Right cardiac atrium (tissue), 5 donors: Measurements from ENCODE around the gene NUP188. TPM values are rescaled to one million over a fixed set of nuclear protein-coding genes. Genes with fewer than 3 reads are reported as not detected.

ENCODE experiments used
- ATAC-seq, 2 donors: fragments of 200-7000 bp; cut with Tn5 transposase; one replicate each; pipeline versions ENCODE4 v1.8.0 to v1.9.1; 2020; ENCODE audit warnings: moderate library complexity in 2 of 2, mild to moderate bottlenecking in 1 of 2
- DNase-seq, 3 donors: peaks; one replicate each; pipeline ENCODE4 v3.0.0-alpha.2; 2020
- H3K27ac ChIP-seq: one replicate; pipeline ENCODE4 v1.5.1; 2013; ENCODE audit warnings: mild to moderate bottlenecking, low read length, control low read depth, moderate library complexity
- H3K27me3 ChIP-seq: one replicate; pipeline ENCODE4 v1.6.1; 2013; ENCODE audit not compliant: control insufficient read depth, insufficient read depth
- H3K4me1 ChIP-seq: one replicate; pipeline ENCODE4 v1.6.1; 2013; ENCODE audit warnings: low read length; ENCODE audit not compliant: control insufficient read depth, insufficient read depth
- H3K4me3 ChIP-seq: one replicate; pipeline ENCODE4 v1.5.1; 2013; ENCODE audit warnings: low read length, control low read depth
- H3K9me3 ChIP-seq: one replicate; pipeline ENCODE4 v1.6.1; 2013; ENCODE audit warnings: low read length; ENCODE audit not compliant: control insufficient read depth
- whole genome bisulfite sequencing: extraction: QIAGEN DNeasy Blood & Tissue Kit; methylation state at CpG from one replicate; pipeline ENCODE4 v1.1.7; 2013; 5-methylcytosine and 5-hydroxymethylcytosine counted together
- intact Hi-C, 4 donors: fragments of 100-400 bp; cut with DNase I; formaldehyde crosslinking; loops; one replicate each; pipeline versions ENCODE4 v1.11.0 to v1.14.0; 2022 to 2023
- polyA plus RNA-seq: library from polyadenylated mRNA; stranded (reverse); fragments of 200-250 nt; gene quantifications from one replicate; pipeline ENCODE4 v1.2.3, GENCODE V29; 2013
- total RNA-seq, 4 donors: library from RNA; stranded (reverse); fragmentation: NEBNext Ultra II Directional; extraction: Animal tissue kit (Norgen Biotek cat#: 25700); gene quantifications; one replicate each; pipeline ENCODE4 v1.2.1, GENCODE V29; 2021
- donor health status: healthy with polysubstance abuse.
- donor health status: DM: no; HTN: yes; CAD: no.
- donor health status: DM: no; HTN: no; CAD: no.
- donor health status: DM: no; HTN: yes; CAD: no; lungs with severe emphysema.
- donor health status: DM: yes; HTN: yes; CAD: no.

NUP188 gene
- total and polyA plus RNA-seq, 5 donors = 9.8 to 24.6 (median 17.2) TPM

- peak within 1 kb of the TSS; percentile 77 for H3K4me3 ChIP-seq
- H3K9me3 ChIP-seq = no peaks in the 10 kb centered on the region
- no peaks in the 10 kb centered on the region for H3K27me3 ChIP-seq
- peak; percentile 98 to 99 (median 98) for DNase-seq
- intact Hi-C loops = no loop called here
- H3K27ac ChIP-seq = peak within 1 kb of the TSS; percentile 82
- ATAC-seq = peak; percentile 97 to 98
- WGBS = under 1% methylated on average over 49 of the region's 49 CpGs
- H3K4me1 ChIP-seq = peaks cover 11% of the 10 kb centered on the region
These were observed 88.9 kb downstream of the NUP188 start, which contains the start of gene MIGA2 for GRCh38 chr9:129036241-129036922. TSS of gene MIGA2 (plus strand) at chr9:129036626. CDS start at chr9:129040595, 3,969 bp downstream.

DNA sequence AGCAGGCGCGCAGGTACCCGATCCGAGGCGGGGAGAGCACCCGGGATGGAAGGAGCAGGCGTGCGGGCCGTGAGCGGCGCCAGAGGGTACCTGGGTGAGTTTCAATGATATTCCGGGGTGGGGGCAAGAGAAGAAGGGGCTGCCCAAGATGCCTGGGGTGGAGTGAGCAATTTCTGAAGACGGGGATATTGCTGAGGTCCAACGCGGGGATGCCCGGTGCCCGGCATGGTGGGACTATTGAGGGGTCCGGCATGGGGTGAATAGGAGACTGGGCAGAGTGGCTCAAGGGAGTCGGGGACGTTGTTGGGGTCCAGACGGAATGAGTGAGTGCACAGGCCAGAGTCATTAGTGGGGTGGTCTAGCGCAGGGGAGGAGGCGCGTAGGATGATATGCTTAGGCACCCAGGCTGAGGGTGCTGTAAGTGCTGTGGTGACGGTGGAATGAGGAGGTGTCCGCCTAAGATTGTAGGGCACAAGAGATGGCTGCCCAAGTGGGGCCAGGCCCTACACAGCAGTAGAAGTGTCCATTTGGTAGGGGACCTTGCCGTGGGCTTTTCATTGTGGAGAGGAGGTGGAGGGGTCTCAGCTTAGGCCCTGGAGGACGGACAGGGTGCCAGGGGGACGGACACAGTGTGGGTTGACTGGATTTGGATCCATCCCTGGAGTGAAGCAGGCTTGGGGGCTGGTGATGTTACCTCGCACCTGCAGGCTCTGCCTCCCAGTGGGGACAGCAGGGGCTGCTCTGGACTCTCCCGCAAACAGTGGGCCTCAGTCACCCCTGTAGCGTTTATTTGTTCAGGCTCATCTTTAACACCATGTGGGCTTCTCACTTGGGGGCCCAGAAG, 89.6 kb downstream of the NUP188 start:
- peaks cover 11% of the 10 kb centered on the region for H3K4me1 ChIP-seq
- intact Hi-C loops = no loop called here
- H3K27ac ChIP-seq = peak overlapping the region; percentile 82
- ATAC-seq = peak; percentile 1 to 10
- peak overlapping the region; percentile 77 for H3K4me3 ChIP-seq
- WGBS = 8% methylated on average over 32 of the region's 32 CpGs
- H3K9me3 ChIP-seq = no peaks in the 10 kb centered on the region
- H3K27me3 ChIP-seq = no peaks in the 10 kb centered on the region
- DNase-seq = no peak

GRCh38 chr9:129037767-129038098, 90.2 kb downstream of the NUP188 start:
- 24% methylated on average over 6 of the region's 6 CpGs for WGBS
- intact Hi-C loops = no loop called here

GRCh38 chr9:129038109-129038852, 90.8 kb downstream of the NUP188 start:
- Histone ChIP-seq H3K4me3 (no peak overlapping the region), H3K27me3 (no peaks in the 10 kb centered on the region), H3K4me1 (peaks cover 11% of the 10 kb centered on the region), H3K27ac (peak overlapping the region; percentile 43), H3K9me3 (no peaks in the 10 kb centered on the region)
- 38% methylated on average over 8 of the region's 8 CpGs for WGBS
- DNase-seq (peak; percentile 51 to 81 (median 78)), ATAC-seq (no peak)
- intact Hi-C loops = no loop called here

More at GRCh38 chr9:129037767-129038098, 90.2 kb downstream of the NUP188 start:
- H3K4me3 ChIP-seq = peak overlapping the region; percentile 77
- H3K27me3 ChIP-seq = no peaks in the 10 kb centered on the region
- peak in 1 of 3 donors; percentile 50 for DNase-seq
- no peaks in the 10 kb centered on the region for H3K9me3 ChIP-seq
- H3K4me1 ChIP-seq = peaks cover 11% of the 10 kb centered on the region
- ATAC-seq = peak in 1 of 2 donors; percentile 3
- H3K27ac ChIP-seq = peak overlapping the region; percentile 43

DNA sequence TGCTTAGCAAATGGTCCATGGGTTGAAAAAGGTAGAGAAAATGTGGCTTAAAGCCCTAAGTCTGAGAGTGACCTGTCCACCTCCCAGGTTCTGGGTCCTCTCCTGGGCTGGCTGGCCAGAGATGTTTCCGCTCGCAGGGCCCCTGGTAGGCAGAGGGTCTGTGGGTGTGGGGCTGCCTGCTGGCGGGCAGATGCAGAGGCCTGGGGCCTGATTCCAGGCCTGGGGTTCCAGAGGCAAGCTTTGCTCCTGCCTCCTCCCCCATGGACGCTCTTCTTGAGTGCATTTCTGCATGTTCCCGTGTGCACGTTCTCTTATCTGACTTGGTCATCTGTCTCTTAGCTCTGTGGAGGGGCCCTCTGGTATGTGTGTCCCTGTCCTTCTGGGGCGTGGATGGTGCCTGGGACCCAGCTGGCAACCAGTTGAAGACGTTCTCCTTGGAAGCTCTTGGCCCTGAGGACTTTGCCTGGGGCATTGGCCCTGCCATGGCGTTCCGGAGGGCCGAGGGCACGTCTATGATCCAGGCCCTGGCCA, 92.7 kb downstream of the NUP188 start:
- DNase-seq (peak in 1 of 3 donors; percentile 15), ATAC-seq (no peak)
- H3K27me3 ChIP-seq = no peaks in the 10 kb centered on the region
- peaks cover 11% of the 10 kb centered on the region for H3K4me1 ChIP-seq
- intact Hi-C loops = no loop called here
- H3K9me3 ChIP-seq = no peaks in the 10 kb centered on the region
- no peak overlapping the region for H3K4me3 ChIP-seq
- 87% methylated on average over 12 of the region's 12 CpGs for WGBS
- H3K27ac ChIP-seq = no peak overlapping the region

DNA sequence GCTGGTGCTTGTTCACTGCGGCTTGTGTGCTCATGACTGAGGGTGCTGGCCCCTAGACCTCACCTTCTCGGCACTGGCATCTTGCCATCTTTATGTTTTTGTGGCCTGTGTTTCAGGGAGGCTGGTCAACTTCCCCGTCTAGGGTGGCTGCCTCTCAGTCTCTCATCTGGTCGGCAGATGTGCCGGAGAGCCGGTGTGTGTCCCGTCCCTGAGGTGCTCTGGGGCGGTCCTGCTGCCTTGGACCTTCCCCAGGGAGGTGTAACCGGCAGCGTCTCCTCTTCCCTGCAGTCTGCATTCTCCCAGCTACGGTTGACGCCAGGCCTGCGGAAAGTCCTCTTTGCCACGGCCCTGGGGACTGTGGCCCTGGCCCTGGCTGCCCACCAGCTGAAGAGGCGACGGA, 94.5 kb downstream of the NUP188 start:
- Histone ChIP-seq H3K4me3 (no peak overlapping the region), H3K27me3 (no peaks in the 10 kb centered on the region), H3K4me1 (peaks cover 11% of the 10 kb centered on the region), H3K27ac (no peak overlapping the region), H3K9me3 (no peaks in the 10 kb centered on the region)
- 87% methylated on average over 16 of the region's 16 CpGs for WGBS
- no peak for DNase-seq
- no peak for ATAC-seq
- intact Hi-C loops = no loop called here

DNA sequence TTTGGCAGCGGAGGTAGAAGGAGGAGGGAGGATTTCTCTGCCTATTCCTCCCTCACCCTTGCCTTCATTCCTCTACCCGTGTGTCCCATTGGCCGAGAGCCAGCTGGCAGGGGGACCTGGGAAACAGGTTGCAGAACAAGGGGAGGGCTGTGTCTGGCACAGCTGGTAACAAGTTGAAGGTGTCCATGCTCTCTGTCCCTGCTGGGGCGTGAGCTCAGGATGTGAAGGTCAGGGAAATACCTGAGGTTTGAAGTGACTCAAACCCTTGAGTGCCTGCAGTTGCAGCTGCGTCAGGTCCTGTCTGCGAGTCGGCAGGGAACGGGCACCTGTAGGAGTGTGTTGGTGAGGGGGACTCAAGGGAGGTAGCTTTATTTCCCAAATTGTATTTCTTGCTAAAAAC, 105.1 kb downstream of the NUP188 start:
- DNase-seq = peak; percentile 61 to 85 (median 83)
- ATAC-seq = peak; percentile 53 to 73
- no peak overlapping the region for H3K4me3 ChIP-seq
- H3K27ac ChIP-seq = no peak overlapping the region
- H3K4me1 ChIP-seq = no peaks in the 10 kb centered on the region
- H3K27me3 ChIP-seq = no peaks in the 10 kb centered on the region
- no peaks in the 10 kb centered on the region for H3K9me3 ChIP-seq
- intact Hi-C loops = no loop called here
- 77% methylated on average over 8 of the region's 8 CpGs for WGBS

GRCh38 chr9:129053020-129053419, 105.5 kb downstream of the NUP188 start:
- no peak overlapping the region for H3K27ac ChIP-seq
- WGBS = 93% methylated on average over 6 of the region's 6 CpGs
- ATAC-seq = no peak
- H3K4me3 ChIP-seq = no peak overlapping the region
- no peaks in the 10 kb centered on the region for H3K4me1 ChIP-seq
- H3K27me3 ChIP-seq = no peaks in the 10 kb centered on the region
- intact Hi-C loops = no loop called here
- DNase-seq = no peak
- no peaks in the 10 kb centered on the region for H3K9me3 ChIP-seq

- no peak overlapping the region for H3K27ac ChIP-seq
- intact Hi-C loops = no loop called here
- no peaks in the 10 kb centered on the region for H3K9me3 ChIP-seq
- H3K4me3 ChIP-seq = no peak overlapping the region
- no peaks in the 10 kb centered on the region for H3K4me1 ChIP-seq
- WGBS = 87% methylated on average over 5 of the region's 5 CpGs
- DNase-seq = no peak
- ATAC-seq = no peak
- no peaks in the 10 kb centered on the region for H3K27me3 ChIP-seq
These were observed 106.8 kb downstream of the NUP188 start for GRCh38 chr9:129054163-129054851.
